ENCODE results near the gene GLI3.

DNA sequence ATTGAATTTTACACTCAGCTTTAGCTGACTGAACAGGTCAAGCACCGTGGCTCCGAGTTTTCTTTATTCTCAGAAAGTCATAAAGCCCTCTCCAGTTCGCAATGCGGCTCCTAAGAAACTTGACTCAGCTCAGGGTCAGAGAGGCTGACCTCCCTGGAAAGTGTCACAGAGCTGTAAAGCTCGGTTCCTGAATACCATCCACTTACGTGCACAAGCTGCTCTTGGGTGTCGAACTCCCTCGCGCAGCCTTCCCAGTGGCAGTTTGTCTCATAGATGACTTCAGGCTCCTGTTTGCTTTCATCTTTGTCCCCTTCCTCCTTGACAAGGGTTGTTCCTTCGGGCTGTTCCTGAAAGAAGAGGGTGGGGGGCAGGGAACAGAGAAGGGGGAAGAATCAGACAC is 213.7 kb downstream of the GLI3 start:
- TF ChIP-seq, protein P1, sequence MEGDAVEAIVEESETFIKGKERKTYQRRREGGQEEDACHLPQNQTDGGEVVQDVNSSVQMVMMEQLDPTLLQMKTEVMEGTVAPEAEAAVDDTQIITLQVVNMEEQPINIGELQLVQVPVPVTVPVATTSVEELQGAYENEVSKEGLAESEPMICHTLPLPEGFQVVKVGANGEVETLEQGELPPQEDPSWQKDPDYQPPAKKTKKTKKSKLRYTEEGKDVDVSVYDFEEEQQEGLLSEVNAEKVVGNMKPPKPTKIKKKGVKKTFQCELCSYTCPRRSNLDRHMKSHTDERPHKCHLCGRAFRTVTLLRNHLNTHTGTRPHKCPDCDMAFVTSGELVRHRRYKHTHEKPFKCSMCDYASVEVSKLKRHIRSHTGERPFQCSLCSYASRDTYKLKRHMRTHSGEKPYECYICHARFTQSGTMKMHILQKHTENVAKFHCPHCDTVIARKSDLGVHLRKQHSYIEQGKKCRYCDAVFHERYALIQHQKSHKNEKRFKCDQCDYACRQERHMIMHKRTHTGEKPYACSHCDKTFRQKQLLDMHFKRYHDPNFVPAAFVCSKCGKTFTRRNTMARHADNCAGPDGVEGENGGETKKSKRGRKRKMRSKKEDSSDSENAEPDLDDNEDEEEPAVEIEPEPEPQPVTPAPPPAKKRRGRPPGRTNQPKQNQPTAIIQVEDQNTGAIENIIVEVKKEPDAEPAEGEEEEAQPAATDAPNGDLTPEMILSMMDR (conservative IDR thresholded peaks at IDR 0.05; ENCODE audit: low read length) = no peak
- no peak for TF ChIP-seq EZH2phosphoT487 (IDR thresholded peaks at IDR 0.05; ENCODE audit: borderline replicate concordance)

Data from Loucy (cell line).